Inferior parietal cortex (tissue), 1 donor: ENCODE data around the gene OR2T11.
A peak's percentile ranks its signal among the peaks of the same experiment; 100 is the strongest.
"Not testable (repeated sequence)": the region's sequence is repeated elsewhere in the genome, so short reads cannot be mapped to it uniquely, and the experiment has no call there.

ENCODE experiments used
- DNase-seq: peaks from one replicate; pipeline ENCODE4 v3.0.0-alpha.2; 2016; ENCODE audit errors: extremely low spot score

The OR2T11 gene

DNA sequence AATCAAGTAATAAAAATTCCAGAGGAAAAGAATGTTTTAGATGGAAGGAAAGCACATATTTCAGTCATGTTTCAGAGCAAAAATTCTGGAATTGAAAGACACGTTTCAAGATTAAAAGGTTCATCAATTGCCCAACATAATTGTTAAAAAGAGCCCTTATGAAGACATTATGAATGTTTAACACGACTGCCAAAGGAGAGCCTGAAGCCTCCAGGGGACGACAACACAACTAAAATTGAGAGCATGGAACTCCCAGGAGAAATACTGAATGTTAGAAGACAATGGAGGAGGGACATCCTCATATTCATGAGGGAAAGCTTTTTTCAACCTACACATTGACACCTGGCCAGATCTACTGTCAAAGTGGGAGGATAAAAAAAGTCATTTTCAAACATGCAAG is 16.0 kb downstream of the OR2T11 start:
- DNase-seq: peak; percentile 68

DNA sequence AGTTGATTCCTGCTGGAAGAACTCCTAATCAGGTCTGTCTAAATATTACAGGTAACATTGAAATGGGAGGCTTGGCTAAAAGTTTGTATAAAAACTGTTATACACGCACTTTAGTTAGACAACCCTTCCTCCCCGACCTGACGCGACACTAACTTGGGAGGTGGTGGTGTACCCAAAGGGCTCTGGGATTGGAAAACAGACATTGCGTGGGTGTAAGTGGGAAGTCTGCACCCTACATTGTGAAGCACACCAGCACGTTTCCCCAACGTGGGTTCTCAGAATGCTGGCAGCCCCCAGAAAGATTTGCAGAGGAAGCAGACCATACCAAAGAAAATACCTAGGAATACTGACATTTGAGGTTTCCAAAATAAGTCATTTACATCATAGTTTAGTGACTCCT is 16.8 kb downstream of the OR2T11 start:
- no peak for DNase-seq

DNA sequence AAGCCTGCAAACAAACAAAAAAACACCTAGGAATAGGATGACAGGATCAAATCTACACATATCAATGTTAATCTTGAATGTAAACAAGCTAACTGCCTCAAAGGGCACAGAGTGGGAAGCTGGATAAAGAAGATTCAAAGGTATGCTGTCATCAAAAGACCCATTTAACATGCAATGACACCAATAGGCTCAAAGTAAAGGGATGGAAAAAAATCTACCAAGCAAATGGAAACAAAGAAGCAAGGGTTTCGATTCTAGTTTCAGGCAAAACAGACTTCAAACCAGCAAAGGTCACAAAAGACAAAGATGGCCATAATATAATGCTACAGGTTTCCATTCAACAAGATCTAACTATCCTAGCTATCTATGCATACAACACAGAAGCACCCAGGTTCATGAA is 21.1 kb downstream of the OR2T11 start:
- no peak for DNase-seq

DNA sequence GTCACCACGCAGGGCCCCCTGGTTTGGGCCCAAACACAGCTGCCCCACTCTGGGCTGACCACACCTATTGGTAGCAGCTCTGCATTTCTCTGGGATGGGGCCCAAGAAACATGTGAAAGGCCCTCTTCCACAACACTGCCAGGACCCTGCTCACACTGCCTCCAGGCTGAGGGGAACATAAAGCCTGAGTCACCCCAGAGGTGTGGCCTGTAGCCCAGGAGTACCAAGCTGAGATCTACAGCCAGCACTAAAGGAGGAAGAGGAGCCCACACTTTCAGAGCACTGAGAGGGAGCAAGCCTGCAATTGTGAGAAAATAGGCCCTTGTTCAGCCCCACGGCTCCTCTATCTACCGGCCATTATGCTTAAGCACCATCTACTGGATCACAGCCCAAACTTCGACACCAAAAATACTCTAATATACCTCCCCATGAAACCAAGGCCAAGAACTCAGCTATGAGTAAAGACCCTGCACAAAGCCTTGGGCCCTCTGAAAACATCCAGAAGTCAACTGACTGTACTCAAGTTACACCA is 22.9 kb downstream of the OR2T11 start:
- DNase-seq: no peak

DNA sequence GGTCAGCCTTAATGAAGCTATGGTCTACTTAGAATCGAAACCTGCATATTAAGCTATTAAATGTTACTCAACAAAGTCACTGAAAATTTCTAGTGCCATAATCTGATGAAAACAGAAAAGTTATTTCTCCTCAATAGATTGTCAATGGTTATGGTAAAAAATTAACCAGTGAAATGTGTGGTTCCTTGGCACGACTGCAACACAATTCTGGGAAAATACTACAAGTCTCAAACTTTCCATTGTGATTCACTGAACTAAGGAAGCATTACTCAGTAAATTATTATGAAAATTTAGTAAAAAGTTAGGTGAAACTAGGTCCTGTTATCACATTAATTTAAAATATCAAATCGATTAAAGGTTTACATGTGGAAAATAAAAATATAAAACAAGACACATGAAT is 24.6 kb downstream of the OR2T11 start:
- no peak for DNase-seq

DNA sequence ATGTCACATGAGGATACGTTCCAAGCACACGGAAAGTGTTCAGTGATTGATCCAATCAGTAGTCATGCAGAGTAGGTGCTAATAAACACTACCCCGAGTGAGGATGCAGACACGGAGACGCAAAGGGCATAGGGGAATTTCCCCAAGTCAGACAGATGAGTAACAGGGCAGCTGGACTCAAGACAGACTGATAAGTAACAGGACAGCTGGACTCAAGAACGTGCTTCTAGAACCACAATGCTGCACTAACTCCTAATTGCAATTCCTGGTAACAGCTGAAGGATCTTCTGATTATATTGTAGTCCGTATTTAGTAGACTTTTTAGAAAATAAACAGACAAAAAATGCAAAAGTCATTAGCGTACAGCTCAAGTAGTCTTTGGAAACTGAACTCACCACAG is 35.5 kb downstream of the OR2T11 start:
- no peak for DNase-seq

DNA sequence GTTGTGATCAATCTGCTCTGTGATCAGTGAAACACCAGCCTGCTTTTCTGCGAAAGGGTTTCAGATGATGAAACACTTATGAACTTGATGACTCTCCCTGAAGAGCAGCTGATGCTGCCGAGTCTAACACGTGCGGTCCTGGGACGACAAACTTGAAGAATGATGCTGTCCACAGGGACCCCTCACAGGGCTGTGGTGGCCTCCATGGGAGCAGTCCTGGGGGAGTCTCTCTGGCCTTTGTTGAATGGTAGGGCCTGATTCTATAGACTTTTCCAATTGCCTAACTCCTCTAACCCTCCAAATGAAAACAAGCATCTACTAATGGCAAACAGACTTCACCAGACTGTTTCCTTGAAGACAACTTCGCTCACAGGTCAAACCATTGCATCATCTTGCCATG is 37.3 kb downstream of the OR2T11 start, which contains the start of gene OR2T10:
TSS of gene OR2T10 (minus strand) at position 112 of the 400 bp plus-strand sequence. CDS start 3,932 bp downstream, outside the sequence.
- no peak for DNase-seq

DNA sequence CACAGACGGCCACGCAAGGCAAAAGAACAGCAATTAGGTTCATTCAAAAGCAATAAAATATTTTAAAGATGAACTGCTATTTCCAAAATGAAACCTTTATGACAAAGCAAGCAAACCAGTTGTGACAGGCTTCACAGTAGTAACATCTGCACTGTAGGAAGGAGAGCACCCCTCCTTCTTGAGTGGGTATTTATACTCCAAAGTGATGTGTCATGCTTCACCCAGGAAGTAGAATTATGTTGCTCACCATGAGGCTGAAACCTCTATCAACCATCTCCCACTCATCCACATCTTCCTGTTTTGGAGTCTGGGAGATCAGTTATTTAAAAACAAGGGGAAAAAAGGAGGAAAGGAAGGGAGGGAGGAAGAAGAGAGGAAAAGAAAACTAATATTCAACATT is 38.3 kb downstream of the OR2T11 start:
- no peak for DNase-seq

DNA sequence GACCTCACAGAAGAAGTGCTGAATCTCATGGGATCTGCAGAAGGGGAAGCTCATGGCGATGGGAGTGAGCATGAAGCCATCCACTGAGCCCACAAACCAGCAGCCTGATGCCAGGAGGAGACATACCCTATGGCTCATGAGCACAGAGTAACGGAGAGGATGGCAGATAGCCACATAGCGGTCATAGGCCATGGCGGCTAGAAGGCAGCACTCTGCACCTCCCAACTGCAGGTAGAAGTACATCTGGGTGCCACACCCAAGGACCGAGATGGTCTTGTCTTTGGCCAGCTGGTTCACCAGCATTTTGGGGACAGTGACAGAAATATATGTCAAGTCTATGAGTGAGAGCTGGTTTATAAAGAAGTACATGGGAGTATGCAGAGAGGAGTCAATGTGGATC is 41.7 kb downstream of the OR2T11 start:
- no peak for DNase-seq

DNA sequence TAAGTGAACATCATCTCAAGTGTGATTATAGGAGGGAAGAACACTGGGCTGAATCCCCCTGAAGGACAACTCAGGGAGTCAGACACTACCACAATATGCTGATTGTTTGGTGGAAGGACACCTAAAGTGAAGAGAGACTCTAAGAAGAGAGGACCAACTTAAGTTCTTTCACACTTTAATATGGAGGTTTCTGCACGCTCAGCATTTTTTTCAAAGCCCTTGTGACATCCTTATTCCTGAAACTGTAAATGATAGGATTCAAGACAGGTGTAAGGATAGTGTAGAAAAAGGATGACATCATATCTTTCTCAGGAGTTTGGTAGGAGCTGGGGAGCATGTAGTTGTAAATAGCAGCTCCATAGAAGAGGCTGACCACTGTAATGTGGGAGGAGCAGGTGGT is 42.2 kb downstream of the OR2T11 start:
- no peak for DNase-seq

DNA sequence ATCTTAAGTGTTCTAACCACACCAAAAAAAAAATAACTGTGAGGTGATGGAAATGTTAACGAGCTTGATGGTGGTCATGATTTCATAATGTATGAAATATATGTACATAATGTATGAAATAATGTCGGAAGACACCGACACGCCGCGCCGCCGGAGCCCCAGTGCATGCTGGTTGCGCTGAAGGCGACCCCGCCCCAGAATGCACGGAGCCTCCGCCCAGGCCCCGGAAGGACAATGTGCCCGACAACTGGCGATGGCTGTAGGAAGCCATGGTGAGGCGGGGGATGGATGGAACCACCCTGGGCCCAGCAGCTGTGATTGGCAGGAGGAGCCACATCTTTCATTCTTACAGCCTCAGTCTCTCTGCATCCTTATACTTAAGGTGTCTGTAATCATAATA is 44.8 kb downstream of the OR2T11 start:
- DNase-seq: no peak

DNA sequence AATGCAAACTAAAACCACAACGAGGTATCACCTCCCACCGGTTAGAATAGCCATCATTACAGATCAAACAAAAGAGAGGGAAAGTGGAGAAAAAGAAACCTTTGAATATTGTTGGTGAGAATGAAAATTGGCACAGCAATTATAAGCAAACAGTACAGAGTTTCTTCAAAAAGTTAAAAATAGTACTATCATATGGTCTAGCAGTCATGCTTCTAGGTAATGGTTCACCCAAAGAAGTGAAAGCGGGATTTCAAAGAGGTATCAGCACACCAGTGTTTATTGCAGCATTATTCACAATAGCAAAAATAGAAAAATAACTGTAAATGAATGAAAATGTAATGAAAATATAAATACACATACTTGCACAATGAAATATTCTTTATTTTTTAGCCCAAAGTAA is 45.6 kb downstream of the OR2T11 start:
- no peak for DNase-seq

DNA sequence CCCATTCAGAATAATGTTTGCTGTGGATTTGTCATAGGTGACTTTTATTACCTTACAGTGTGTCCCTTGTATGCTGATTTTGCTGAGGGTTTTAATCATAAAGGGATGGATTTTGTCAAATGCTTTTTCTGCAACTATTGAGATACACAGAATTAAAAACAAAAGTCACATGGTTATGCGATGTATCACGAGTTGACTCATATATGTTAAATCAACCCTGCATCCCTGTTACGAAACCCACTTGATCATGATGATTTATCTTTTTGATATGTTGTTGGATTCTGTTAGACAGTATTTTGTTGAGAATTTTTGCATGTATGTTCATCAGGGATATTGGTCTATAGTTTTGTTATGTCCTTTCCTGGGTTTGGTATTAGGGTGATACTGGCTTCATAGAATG is 49.6 kb downstream of the OR2T11 start:
- DNase-seq: no peak

DNA sequence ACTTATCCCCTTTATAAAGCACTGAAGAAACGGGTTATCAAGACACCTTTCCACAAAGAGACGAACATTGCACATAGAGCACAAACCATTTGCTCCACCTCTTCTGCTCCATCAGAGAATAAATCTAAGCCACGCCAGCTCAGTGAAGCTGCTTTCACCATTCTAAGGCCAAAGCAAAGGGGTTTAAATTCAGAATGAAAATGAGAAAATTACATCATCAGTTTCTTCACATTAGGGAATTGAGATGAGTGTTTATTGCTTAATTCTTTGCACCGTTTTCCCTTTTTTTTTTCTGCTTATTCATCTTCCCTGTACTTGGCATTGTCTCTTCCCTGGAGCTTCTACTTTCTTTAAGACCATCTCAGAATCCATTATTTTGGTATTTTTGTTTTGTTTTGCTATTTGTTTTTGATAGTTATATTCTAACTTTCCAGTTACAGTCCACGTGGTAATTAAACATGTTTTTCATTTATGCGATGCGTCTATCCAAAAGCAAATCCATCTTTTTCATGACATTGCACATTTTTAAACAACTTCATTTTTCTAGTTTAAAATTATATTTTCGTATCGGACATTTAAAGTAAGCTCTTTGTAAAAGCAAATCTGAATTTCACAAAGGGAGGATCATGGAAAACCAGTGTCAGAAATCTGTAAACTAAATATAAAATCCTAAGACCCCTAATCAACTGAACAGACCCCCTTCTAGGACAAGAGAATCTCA is 58.5 kb downstream of the OR2T11 start:
- DNase-seq: no peak

DNA sequence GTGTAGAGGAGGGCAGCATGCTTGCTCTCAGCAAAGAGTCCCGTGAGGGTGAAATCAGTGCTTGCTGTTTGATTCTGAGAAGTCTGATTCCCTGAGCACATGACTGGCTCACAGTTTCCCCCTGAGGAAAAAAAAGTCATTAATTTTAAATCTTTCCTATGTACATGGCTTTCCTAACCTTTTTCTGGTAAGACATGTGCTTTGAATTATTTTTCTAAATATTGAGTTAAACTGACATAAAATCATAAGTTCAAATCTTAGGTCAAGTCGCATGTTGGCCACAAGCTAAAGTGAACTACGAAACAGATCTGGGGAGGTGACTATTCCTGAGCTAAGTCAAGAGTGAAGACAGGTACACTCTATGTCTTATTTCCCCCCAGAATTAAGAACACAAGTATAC is 60.2 kb downstream of the OR2T11 start, which contains the start of gene OR2T34:
TSS of gene OR2T34 (minus strand) at position 101 of the 400 bp plus-strand sequence. CDS start at position 101, 0 bp downstream.
- not testable (repeated sequence) for DNase-seq

DNA sequence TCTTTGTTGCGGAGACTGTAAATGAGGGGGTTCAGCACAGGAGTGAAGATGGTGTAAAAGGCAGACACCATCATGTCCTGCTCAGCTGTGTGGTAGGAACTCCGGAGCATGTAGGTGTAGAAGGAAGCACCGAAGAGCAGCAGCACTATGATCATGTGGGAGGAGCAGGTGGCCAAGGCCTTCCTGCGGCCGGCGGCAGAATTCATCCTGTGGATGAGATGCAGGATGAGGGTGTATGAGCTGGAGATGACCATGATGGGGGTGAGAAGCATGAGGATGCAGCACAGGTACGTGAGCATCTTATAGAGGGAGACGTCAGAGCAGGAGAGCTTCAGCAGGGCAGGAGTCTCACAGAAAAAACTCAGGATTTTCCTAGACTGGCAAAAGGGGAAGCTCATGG is 61.0 kb downstream of the OR2T11 start:
- DNase-seq: not testable (repeated sequence)
